Measurements from ENCODE around the gene PFKP.

- no peak for TF ChIP-seq CTCF (IDR thresholded peaks at IDR 0.05; ENCODE audit: low read depth, low read length)
- TF ChIP-seq EZH2phosphoT487 (IDR thresholded peaks at IDR 0.05; ENCODE audit: low read depth) = no peak
Observed at GRCh38 chr10:3030765-3031164, 36.6 kb upstream of the PFKP start.

Data from OCI-LY3 (cell line).